Ishikawa (cell line): ENCODE data around the gene PFKFB1.

ENCODE experiments used
- CEBPB ChIP-seq: IDR thresholded peaks from 2 replicates; pipeline ENCODE4 v1.6.1; 2012
- EGR1 ChIP-seq: IDR thresholded peaks from 2 replicates; pipeline ENCODE4 v1.6.1; 2012
- EP300 ChIP-seq: IDR thresholded peaks from 2 replicates; pipeline ENCODE4 v1.6.1; 2012; ENCODE audit warnings: borderline replicate concordance
- FOXM1 ChIP-seq: IDR thresholded peaks from 2 replicates; pipeline ENCODE4 v1.6.1; 2012; ENCODE audit warnings: low read depth, borderline replicate concordance
- MAX ChIP-seq: IDR thresholded peaks from 2 replicates; pipeline ENCODE4 v1.6.1; 2012
- RAD21 ChIP-seq: IDR thresholded peaks from 2 replicates; pipeline ENCODE4 v1.6.1; 2012; ENCODE audit warnings: low read depth
- REST ChIP-seq: IDR thresholded peaks from 2 replicates; pipeline ENCODE4 v1.6.1; 2012; ENCODE audit warnings: low read depth, mild to moderate bottlenecking
- TAF1 ChIP-seq: IDR thresholded peaks from 2 replicates; pipeline ENCODE4 v1.6.1; 2012; ENCODE audit warnings: low read depth, mild to moderate bottlenecking
- TCF12 ChIP-seq: IDR thresholded peaks from 2 replicates; pipeline ENCODE4 v1.6.1; 2012; ENCODE audit warnings: low read depth
- TEAD4 ChIP-seq: IDR thresholded peaks from 2 replicates; pipeline ENCODE4 v1.6.1; 2012
- USF1 ChIP-seq: IDR thresholded peaks from 2 replicates; pipeline ENCODE4 v1.6.1; 2012
- YY1 ChIP-seq: IDR thresholded peaks from 2 replicates; pipeline ENCODE4 v1.6.1; 2012; ENCODE audit warnings: low read depth
- ZBTB7A ChIP-seq: IDR thresholded peaks from 2 replicates; pipeline ENCODE4 v1.6.1; 2012; ENCODE audit warnings: low read depth

DNA sequence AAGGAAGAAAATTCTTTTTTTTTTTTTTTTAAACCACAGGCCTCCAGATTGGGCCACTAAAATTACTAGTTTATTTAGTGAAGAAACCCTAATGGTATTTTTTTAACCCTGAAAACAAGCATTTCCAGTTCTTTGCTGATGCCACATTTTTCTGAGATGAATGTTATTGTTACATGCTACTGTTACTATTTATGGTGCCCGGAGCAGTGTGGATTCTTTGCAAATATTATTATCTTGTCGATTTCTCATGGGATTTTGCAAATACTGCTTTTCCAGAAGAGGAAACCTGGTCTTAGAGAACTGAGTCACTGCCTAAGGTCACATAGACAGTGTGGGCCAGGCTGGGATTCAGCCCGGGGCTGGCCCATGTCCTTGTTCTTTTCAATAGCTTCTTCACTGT is 45.5 kb upstream of the PFKFB1 start:
- TF ChIP-seq TEAD4 (no peak), FOXM1 (no peak), YY1 (no peak), EP300 (no peak), REST (no peak), RAD21 (no peak), TAF1 (no peak), ZBTB7A (no peak), EGR1 (no peak), MAX (no peak), USF1 (no peak), TCF12 (no peak), CEBPB (no peak)
